GM12878 (cell line): ENCODE data around the gene HOXC13. TPM values are rescaled to one million over a fixed set of nuclear protein-coding genes. Genes with fewer than 3 reads are reported as not detected.
A peak's percentile ranks its signal among the peaks of the same experiment; 100 is the strongest.

Experiments used
- ATAC-seq: fragments of 200-7000 bp; cut with Tn5 transposase; 3 replicates; pipeline ENCODE4 v1.9.1; 2020; ENCODE audit warnings: mild to moderate bottlenecking, moderate library complexity
- BruUV-seq: library from RNA; stranded (reverse); fragments of 400-500 nt; replicated peaks from 2 replicates; lab custom pipeline; 2021; lab: Mats Ljungman, UMichigan
- CTCF ChIA-PET: fragments of 300-600 bp; sonication (Branson Sonifier 250); formaldehyde crosslinking; extraction: SDS; loops from one replicate; lab custom pipeline; 2021; ENCODE audit warnings: inconsistent platforms; lab: Yijun Ruan, JAX
- POLR2A ChIA-PET: fragments of 350-600 bp; formaldehyde crosslinking; extraction: SDS; loops from one replicate; lab custom pipeline; 2021; ENCODE audit warnings: inconsistent platforms; lab: Charles Lee
- RAD21 ChIA-PET: fragments of 300-600 bp; sonication (Branson Sonifier 250); formaldehyde crosslinking; loops from one replicate; lab custom pipeline; 2023; ENCODE audit warnings: antibody characterized with exemption; ENCODE audit not compliant: unreplicated experiment; lab: Charles Lee
- SMC1A ChIA-PET: fragments of 300-600 bp; sonication (Branson Sonifier 250); formaldehyde crosslinking; loops from one replicate; lab custom pipeline; 2023; ENCODE audit not compliant: unreplicated experiment, uncharacterized antibody; lab: Charles Lee
- DNase-seq: peaks from one replicate; pipeline ENCODE4 v3.0.0-alpha.2; 2011; ENCODE audit warnings: low read depth, low spot score
- FAIRE-seq: peaks from 3 replicates; lab custom pipeline; 2011; peaks lifted over from hg19 to GRCh38; lab: Jason Lieb, UNC
- H2AFZ ChIP-seq: 2 replicates; pipeline ENCODE4 v1.6.0; 2011; ENCODE audit warnings: low read depth, low read length, control low read depth; ENCODE audit not compliant: control insufficient read depth
- H3K27ac ChIP-seq: 2 replicates; pipeline ENCODE4 v1.5.1; 2011; ENCODE audit warnings: control low read depth; ENCODE audit not compliant: control insufficient read depth, insufficient read depth
- H3K27me3 ChIP-seq, 2 experiments: replicated peaks in 1 of 2; 2 replicates each; pipeline versions ENCODE4 v1.6.0 to v1.6.1; 2011; ENCODE audit warnings: low read length in 1 of 2; ENCODE audit not compliant: control insufficient read depth in 2 of 2, insufficient read depth in 2 of 2
- H3K36me3 ChIP-seq, 2 experiments: 2 replicates each; pipeline ENCODE4 v1.5.1; 2011; ENCODE audit warnings: low read length in 1 of 2; ENCODE audit not compliant: control insufficient read depth in 2 of 2, insufficient read depth in 2 of 2
- H3K4me1 ChIP-seq: 2 replicates; pipeline ENCODE4 v1.6.1; 2011; ENCODE audit warnings: mild to moderate bottlenecking, low read length, moderate library complexity, mixed read lengths; ENCODE audit not compliant: control insufficient read depth, insufficient read depth
- H3K4me2 ChIP-seq: 2 replicates; pipeline ENCODE4 v1.6.0; 2011; ENCODE audit warnings: control low read depth; ENCODE audit not compliant: control insufficient read depth, insufficient read depth
- H3K4me3 ChIP-seq: fragments of 200-600 bp; sonication (generic); 2 replicates; pipeline ENCODE4 v1.5.1; 2016
- H3K79me2 ChIP-seq: 2 replicates; pipeline ENCODE4 v1.6.0; 2011; ENCODE audit warnings: low read length; ENCODE audit not compliant: control insufficient read depth, insufficient read depth
- H3K9ac ChIP-seq: 2 replicates; pipeline ENCODE4 v1.8.0; 2011; ENCODE audit warnings: low read length, control low read depth, mixed read lengths; ENCODE audit not compliant: control insufficient read depth, insufficient read depth
- H3K9me3 ChIP-seq: replicated peaks from 3 replicates; pipeline ENCODE4 v1.5.1; 2011; ENCODE audit warnings: mild to moderate bottlenecking, low read length; ENCODE audit not compliant: control insufficient read depth, insufficient read depth
- H4K20me1 ChIP-seq: 2 replicates; pipeline ENCODE4 v1.6.0; 2011; ENCODE audit not compliant: control insufficient read depth, insufficient read depth
- ATF7 ChIP-seq: fragments of 450-650 bp; IDR thresholded peaks from 2 replicates; pipeline ENCODE4 v1.6.1; 2016; ENCODE audit warnings: low read depth, mild to moderate bottlenecking
- CBX5 ChIP-seq: sonication (generic); IDR thresholded peaks from 2 replicates; pipeline ENCODE4 v1.6.1; 2016; ENCODE audit warnings: low read depth, moderate library complexity, mild to moderate bottlenecking, inconsistent platforms
- CREM ChIP-seq: IDR thresholded peaks from 2 replicates; pipeline ENCODE4 v1.6.1; 2014; ENCODE audit warnings: antibody characterized with exemption, low read depth
- DPF2 ChIP-seq: fragments of 450-650 bp; IDR thresholded peaks from 2 replicates; pipeline ENCODE4 v1.6.1; 2017; ENCODE audit warnings: mild to moderate bottlenecking
- FOXM1 ChIP-seq: IDR thresholded peaks from 2 replicates; pipeline ENCODE4 v1.6.1; 2012; ENCODE audit warnings: low read depth, mild to moderate bottlenecking, inconsistent platforms, low read length, moderate library complexity
- HDGF ChIP-seq: fragments of 450-650 bp; IDR thresholded peaks from 2 replicates; pipeline ENCODE4 v1.6.1; 2016; ENCODE audit warnings: antibody characterized with exemption
- NKRF ChIP-seq: fragments of 450-650 bp; conservative IDR thresholded peaks from 2 replicates; pipeline ENCODE4 v1.6.1; 2017; ENCODE audit warnings: mild to moderate bottlenecking, moderate library complexity
- ZBED1 ChIP-seq: IDR thresholded peaks from 2 replicates; pipeline ENCODE4 v1.6.1; 2016; ENCODE audit warnings: borderline replicate concordance
- WGBS: methylation state at CpG from one replicate; pipeline ENCODE4 v1.1.6; 2016; ENCODE audit warnings: low lambda C conversion rate; ENCODE audit not compliant: insufficient replicate concordance, insufficient coverage; ENCODE audit errors: missing lambda C conversion rate; 5-methylcytosine and 5-hydroxymethylcytosine counted together
- in situ Hi-C: fragments of 300-500 bp; cut with MboI; formaldehyde crosslinking; loops from 9 replicates; pipeline ENCODE4 v1.14.3; 2018; ENCODE audit warnings: mixed read lengths
- intact Hi-C: fragments of 100-400 bp; cut with micrococcal nuclease; formaldehyde crosslinking; loops from one replicate; pipeline ENCODE4 v1.14.2; 2022; ENCODE audit not compliant: unreplicated experiment
- polyA plus RNA-seq, 11 experiments: library from polyadenylated mRNA; depleted of rRNA in 4 of 11; unstranded in 6 of 11; stranded (reverse) in 5 of 11; fragments of >200 nt; fragmentation: Nextera tagmentation in 4 of 11; fragmentation: Illumina TruSeq in 1 of 11; extraction: Ambion mirVana in 4 of 11; extraction: Trizol in 1 of 11; gene quantifications; 1 replicate in 1 of 11; 2 replicates in 10 of 11; pipeline versions ENCODE4 v1.2.1 to v1.2.3, GENCODE V29; 2011 to 2016; ENCODE audit warnings: inconsistent platforms in 2 of 11, missing spikeins in 2 of 11, low read depth in 1 of 11
- total RNA-seq, 4 experiments: library from RNA; depleted of rRNA in 3 of 4; stranded (reverse); fragments of >200 nt in 3 of 4; fragmentation: Illumina TruSeq in 1 of 4; extraction: Trizol in 1 of 4; gene quantifications; 2 replicates each; pipeline versions ENCODE4 v1.2.1 to v1.2.3, GENCODE V29; 2013 to 2021

HOXC13 gene
- total and polyA plus RNA-seq, 10 of the 15 experiments (the other 5 are each of a cell fraction or from before 2014, with no cell fraction given): not detected

- H3K27ac ChIP-seq: no peak overlapping the region
- peak overlapping the region; percentile 75; the same call in 1 of the 2 replicates for H3K4me2 ChIP-seq
- H3K9me3 ChIP-seq: no peaks in the 10 kb centered on the region
- no peaks in the 10 kb centered on the region for H3K79me2 ChIP-seq
- ATAC-seq (peak; percentile 20), DNase-seq (no peak), FAIRE-seq (no peak)
- no peak overlapping the region for H2AFZ ChIP-seq
- no peak overlapping the region for H3K4me3 ChIP-seq
- no TSS peak for BruUV-seq
- H3K36me3 ChIP-seq: no peaks in the 10 kb centered on the region
- under 1% methylated on average over 5 of the region's 5 CpGs for WGBS
- in situ Hi-C loops: no loop called here
- no peak overlapping the region for H3K9ac ChIP-seq
- POLR2A ChIA-PET: interaction anchor here (1.0 kb wide), 1 partner anchor 11 kb away, joined by 3 read pairs; the partner anchor contains the start of gene HOXC9
- TF ChIP-seq NKRF: no peak
- TF ChIP-seq CREM: no peak
- no peak for TF ChIP-seq CBX5
- TF ChIP-seq FOXM1: no peak
- no peak for TF ChIP-seq HDGF
- no peak for TF ChIP-seq ATF7
- no peak for TF ChIP-seq DPF2
- TF ChIP-seq ZBED1: no peak
- SMC1A ChIA-PET: interaction anchor here (1.0 to 4.5 kb wide), 5 partner anchors 11 to 228 kb away, joined by 3 to 29 read pairs (median 3); no protein-coding TSS in a partner anchor
- H3K4me1 ChIP-seq: peaks cover 15% of the 10 kb centered on the region
- peaks cover 3% of the 10 kb centered on the region; the same call in 1 of the 2 replicates for H4K20me1 ChIP-seq
- CTCF ChIA-PET: interaction anchor here (0.8 to 5.5 kb wide), 13 partner anchors 32 to 288 kb away, joined by 3 to 54 read pairs (median 5); no protein-coding TSS in a partner anchor
- intact Hi-C loops: loop anchor here (5.0 to 10.0 kb wide), 3 partner anchors 194 to 284 kb away; no protein-coding TSS in a partner anchor
- peaks cover 36 to 59% of the 10 kb centered on the region in 2 experiments for H3K27me3 ChIP-seq
- RAD21 ChIA-PET: interaction anchor here (1.1 to 2.2 kb wide), 4 partner anchors 17 to 219 kb away, joined by 3 to 7 read pairs (median 4); partner anchors contain the start of genes HOXC5 and SMUG1
Measured at GRCh38 chr12:53988541-53989226, 50.1 kb downstream of the HOXC13 start.
